OCI-LY3 (cell line): ENCODE measurements around the gene SPATA2L.

Source experiments
- CTCF ChIP-seq: fragments of 200-600, 300-600 bp; sonication (generic); IDR thresholded peaks from 2 replicates; pipeline ENCODE4 v1.5.1; 2014; ENCODE audit warnings: antibody characterized with exemption, low read length, low read depth
- EZH2phosphoT487 ChIP-seq: fragments of 200-600 bp; shearing (Covaris generic); IDR thresholded peaks from 2 replicates; pipeline ENCODE4 v1.6.1; 2018; ENCODE audit warnings: antibody characterized with exemption, mixed run types, low read depth

GRCh38 chr16:89737341-89738071 lies 36.0 kb upstream of the SPATA2L start:
- TF ChIP-seq CTCF (no peak), EZH2phosphoT487 (no peak)
